Motor neuron (in vitro differentiated cells): ENCODE data around the gene LINC01488. TPM values are rescaled to one million over a fixed set of nuclear protein-coding genes. Genes with fewer than 3 reads are reported as not detected.

Source experiments
- ATAC-seq, 8 experiments: fragments of 200-7000 bp; cut with Tn5 transposase; replicated peaks in 6 of 8; 2 replicates each; pipeline ENCODE4 v1.8.0; 2021; ENCODE audit warnings: mild to moderate bottlenecking in 8 of 8, moderate library complexity in 8 of 8
- H3K27ac ChIP-seq, 2 donors: fragments of 250-450 bp; sonication (Bioruptor Pico); 2 replicates each; pipeline ENCODE4 v1.9.0; 2021; ENCODE audit warnings: antibody characterized with exemption in 2 of 2, mild to moderate bottlenecking in 2 of 2, moderate library complexity in 1 of 2
- H3K4me1 ChIP-seq, 2 donors: fragments of 250-450 bp; sonication (Bioruptor Pico); replicated peaks in 1 of 2; 2 replicates each; pipeline ENCODE4 v1.6.1; 2021; ENCODE audit warnings: antibody characterized with exemption in 2 of 2, mild to moderate bottlenecking in 2 of 2, moderate library complexity in 1 of 2
- H3K4me3 ChIP-seq, 5 donors: fragments of 250-450 bp; sonication (Bioruptor Pico); 2 replicates each; pipeline ENCODE4 v1.9.0; 2021; ENCODE audit warnings: antibody characterized with exemption in 5 of 5, mild to moderate bottlenecking in 5 of 5, moderate library complexity in 4 of 5
- WGBS, 10 experiments: fragments of 450-650 bp; shearing (Covaris generic); methylation state at CpG; one replicate each; pipeline ENCODE4 v1.0.0; 2022; 5-methylcytosine and 5-hydroxymethylcytosine counted together
- in situ Hi-C, 9 experiments: fragments of 400-800 bp; cut with MboI; loops; one replicate each; pipeline ENCODE4 v1.15.0; 2021; ENCODE audit warnings: low sequenced_read_pairs in 9 of 9, low pct_unique_long_range_greater_than_20kb in 2 of 9; ENCODE audit not compliant: unreplicated experiment in 9 of 9
- total RNA-seq, 8 experiments: library from RNA; unstranded; fragments of 300-600 nt; gene quantifications; 2 replicates each; pipeline versions ENCODE4 v1.2.3 to v1.2.4, GENCODE V29; 2022

Gene LINC01488
- total RNA-seq, 8 experiments from 2014 or later: 0.05 to 0.71 (median 0.28) TPM; not detected in 2

- in situ Hi-C loops: no loop called here
- H3K27ac ChIP-seq: no peak overlapping the region
- H3K4me3 ChIP-seq: no peak overlapping the region
- 87 to 100% (median 90%) methylated on average over 2 to 7 of the region's 10 CpGs; no CpG with 5 or more reads in 7 of the 10 experiments for WGBS, 10 experiments
- peaks cover 4 to 18% of the 10 kb centered on the region in 2 donors for H3K4me1 ChIP-seq
- ATAC-seq: no peak
These were observed 14.7 kb downstream of the LINC01488 start for GRCh38 chr11:69496202-69496557.

- H3K4me1 ChIP-seq: peaks cover 4 to 18% of the 10 kb centered on the region in 2 donors
- H3K27ac ChIP-seq: no peak overlapping the region
- 20 to 100% (median 100%) methylated on average over 1 to 3 of the region's 12 CpGs; no CpG with 5 or more reads in 5 of the 10 experiments for WGBS, 10 experiments
- ATAC-seq: peak; percentile 1 to 33 (median 16)
- no peak overlapping the region for H3K4me3 ChIP-seq
- in situ Hi-C loops: no loop called here
These were observed 15.3 kb downstream of the LINC01488 start for GRCh38 chr11:69496631-69497220.

- in situ Hi-C loops: no loop called here
- peak; percentile 94 to 96 (median 96) for ATAC-seq
- H3K27ac ChIP-seq: no peak overlapping the region
- H3K4me1 ChIP-seq: peaks cover 4 to 18% of the 10 kb centered on the region in 2 donors
- 20% methylated on average over 1 of the region's 19 CpGs; no CpG with 5 or more reads in 9 of the 10 experiments for WGBS, 10 experiments
- no peak overlapping the region for H3K4me3 ChIP-seq
These were observed 15.8 kb downstream of the LINC01488 start for GRCh38 chr11:69497221-69497787.

DNA sequence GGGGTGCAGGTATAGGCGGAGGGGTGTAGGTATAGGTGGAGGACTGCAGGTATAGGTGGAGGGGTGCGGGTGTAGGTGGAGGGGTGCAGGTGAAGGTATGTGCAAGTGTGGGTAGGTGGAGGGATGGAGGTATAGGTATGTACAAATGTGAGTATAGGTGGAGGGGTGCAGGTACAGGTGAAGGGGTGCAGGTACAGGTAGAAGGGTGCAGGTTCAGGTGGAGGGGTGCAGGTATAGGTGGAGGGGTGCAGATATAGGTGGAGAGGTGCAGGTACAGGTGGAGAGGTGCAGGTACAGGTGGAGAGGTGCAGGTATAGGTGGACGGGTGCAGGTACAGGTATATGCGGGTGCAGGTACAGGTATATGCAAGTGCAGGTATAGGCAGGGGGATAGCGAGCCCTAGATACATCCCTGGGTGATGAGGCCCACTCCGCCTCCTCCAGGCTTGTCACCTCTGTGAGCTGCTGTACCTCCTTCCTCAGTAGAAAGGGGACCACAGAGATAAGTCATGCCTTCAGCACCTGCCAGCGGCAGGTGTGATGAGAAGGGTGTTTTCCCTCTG lies 17.2 kb downstream of the LINC01488 start:
- no peak for ATAC-seq
- no peak overlapping the region for H3K4me3 ChIP-seq
- WGBS, 10 experiments: 67 to 100% (median 86%) methylated on average over 1 to 4 of the region's 7 CpGs; no CpG with 5 or more reads in 4 of the 10 experiments
- H3K27ac ChIP-seq: no peak overlapping the region
- in situ Hi-C loops: no loop called here
- peaks cover 4 to 15% of the 10 kb centered on the region in 2 donors for H3K4me1 ChIP-seq

- Histone ChIP-seq H3K4me1 (peaks cover 4 to 15% of the 10 kb centered on the region in 2 donors), H3K27ac (no peak overlapping the region), H3K4me3 (no peak overlapping the region)
- in situ Hi-C loops: no loop called here
- WGBS, 10 experiments: 20 to 88% (median 60%) methylated on average over 1 to 6 of the region's 13 CpGs; no CpG with 5 or more reads in 3 of the 10 experiments
- no peak for ATAC-seq
These were observed 17.9 kb downstream of the LINC01488 start for GRCh38 chr11:69499186-69499917.

DNA sequence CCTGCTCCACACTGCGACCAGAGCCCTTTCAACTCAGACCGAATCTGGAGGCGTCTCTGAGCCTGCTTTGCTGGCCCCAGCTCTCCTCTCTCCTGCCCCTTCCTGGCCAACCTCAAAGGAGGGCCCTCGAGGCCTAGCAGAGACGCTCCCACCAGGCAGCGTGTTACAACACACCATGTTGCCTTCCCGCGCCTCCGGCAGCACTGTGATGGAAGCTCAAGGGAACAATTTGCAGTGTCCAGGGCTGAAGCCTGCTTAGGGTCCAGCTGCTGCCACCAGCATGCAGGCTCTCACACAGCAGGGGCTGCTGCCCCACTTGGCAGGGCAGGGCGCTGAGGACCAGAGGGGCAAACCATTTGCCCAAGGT lies 18.4 kb downstream of the LINC01488 start:
- peaks cover 4 to 15% of the 10 kb centered on the region in 2 donors for H3K4me1 ChIP-seq
- 40 to 100% (median 80%) methylated on average over 1 to 3 of the region's 10 CpGs; no CpG with 5 or more reads in 3 of the 10 experiments for WGBS, 10 experiments
- in situ Hi-C loops: no loop called here
- H3K4me3 ChIP-seq: no peak overlapping the region
- H3K27ac ChIP-seq: no peak overlapping the region
- peak in 2 of 8 experiments; percentile 14 to 23 for ATAC-seq

GRCh38 chr11:69500285-69501120 lies 19.0 kb downstream of the LINC01488 start:
- in situ Hi-C loops: no loop called here
- 24 to 80% (median 74%) methylated on average over 1 to 7 of the region's 13 CpGs; no CpG with 5 or more reads in 3 of the 10 experiments for WGBS, 10 experiments
- Histone ChIP-seq H3K27ac (no peak overlapping the region), H3K4me1 (peaks cover 4 to 15% of the 10 kb centered on the region in 2 donors), H3K4me3 (no peak overlapping the region)
- ATAC-seq: peak in 1 of 8 experiments; percentile 6

- ATAC-seq: no peak
- in situ Hi-C loops: no loop called here
These were observed 19.6 kb downstream of the LINC01488 start for GRCh38 chr11:69501121-69501489.

GRCh38 chr11:69501891-69502860 lies 20.7 kb downstream of the LINC01488 start:
- Histone ChIP-seq H3K4me3 (no peak overlapping the region), H3K4me1 (peaks cover 4 to 13% of the 10 kb centered on the region in 2 donors), H3K27ac (no peak overlapping the region)
- no peak for ATAC-seq
- in situ Hi-C loops: no loop called here
- 80 to 100% (median 89%) methylated on average over 1 to 10 of the region's 26 CpGs; no CpG with 5 or more reads in 4 of the 10 experiments for WGBS, 10 experiments

More at GRCh38 chr11:69501121-69501489, 19.6 kb downstream of the LINC01488 start:
- WGBS, 10 experiments: 33 to 83% (median 73%) methylated on average over 1 of the region's 1 CpG; no CpG with 5 or more reads in 4 of the 10 experiments
- peaks cover 4 to 15% of the 10 kb centered on the region in 2 donors for H3K4me1 ChIP-seq
- H3K4me3 ChIP-seq: no peak overlapping the region
- H3K27ac ChIP-seq: no peak overlapping the region

- peaks cover 0 to 13% of the 10 kb centered on the region in 2 donors for H3K4me1 ChIP-seq
- H3K27ac ChIP-seq: no peak overlapping the region
- in situ Hi-C loops: no loop called here
- no peak for ATAC-seq
- no peak overlapping the region for H3K4me3 ChIP-seq
- WGBS, 10 experiments: 64 to 100% (median 84%) methylated on average over 1 to 6 of the region's 9 CpGs; no CpG with 5 or more reads in 4 of the 10 experiments
These were observed 22.7 kb downstream of the LINC01488 start for GRCh38 chr11:69504127-69504526.

DNA sequence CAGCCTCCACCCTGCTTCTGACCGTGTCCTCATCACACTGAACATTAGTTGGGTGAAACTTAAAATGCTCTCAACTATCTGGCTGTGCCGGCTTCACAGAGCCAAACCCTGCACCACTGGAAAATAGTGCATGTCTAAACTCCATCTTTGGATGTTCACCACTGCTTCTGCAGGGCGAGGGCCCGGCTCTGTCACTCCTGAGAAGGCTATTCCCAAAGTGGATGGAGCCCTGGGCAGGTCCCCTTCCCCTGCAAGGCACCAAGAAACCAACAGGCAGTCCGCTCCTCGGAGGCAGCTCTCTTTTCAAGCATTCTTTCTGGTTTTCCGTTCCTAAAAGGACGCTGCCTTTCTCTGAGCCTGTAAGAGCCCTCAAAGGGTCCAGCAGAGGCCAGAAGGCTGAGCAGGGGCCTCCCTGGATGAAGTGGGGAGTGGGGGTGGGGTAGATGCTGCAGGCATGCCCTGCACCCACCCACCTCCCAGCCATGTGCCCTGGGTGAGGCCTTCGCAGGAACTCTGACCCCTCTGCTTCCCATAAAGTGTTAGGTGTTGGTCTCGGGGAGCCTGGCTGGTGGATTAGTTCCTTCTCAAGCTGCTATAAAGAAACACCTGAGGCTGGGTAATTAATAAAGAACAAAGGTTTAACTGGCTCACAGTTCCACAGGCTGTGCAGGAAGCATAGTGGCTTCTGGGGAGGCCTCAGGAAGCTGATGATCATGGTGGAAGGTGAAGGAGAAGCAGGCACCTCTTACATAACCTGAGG lies 23.3 kb downstream of the LINC01488 start:
- no peak for ATAC-seq

More for the DNA sequence above, 23.3 kb downstream of the LINC01488 start:
- Histone ChIP-seq H3K4me3 (no peak overlapping the region), H3K4me1 (peaks cover 0 to 7% of the 10 kb centered on the region in 2 donors), H3K27ac (no peak overlapping the region)
- in situ Hi-C loops: no loop called here
- 80 to 100% (median 96%) methylated on average over 1 to 2 of the region's 10 CpGs; no CpG with 5 or more reads in 6 of the 10 experiments for WGBS, 10 experiments
